ENCODE data around the gene AIFM1.
A peak's percentile ranks its signal among the peaks of the same experiment; 100 is the strongest.

Gene AIFM1

GRCh38 chrX:130110379-130111219 lies 55.0 kb downstream of the AIFM1 start, which contains the start of gene ELF4:
TSS of gene ELF4 (minus strand) at chrX:130110497. CDS start at chrX:130081330, 29,167 bp downstream.
- peak within 1 kb of the TSS; percentile 34; the same call in 1 of the 2 replicates for H3K27ac ChIP-seq
- TF ChIP-seq, protein P1, sequence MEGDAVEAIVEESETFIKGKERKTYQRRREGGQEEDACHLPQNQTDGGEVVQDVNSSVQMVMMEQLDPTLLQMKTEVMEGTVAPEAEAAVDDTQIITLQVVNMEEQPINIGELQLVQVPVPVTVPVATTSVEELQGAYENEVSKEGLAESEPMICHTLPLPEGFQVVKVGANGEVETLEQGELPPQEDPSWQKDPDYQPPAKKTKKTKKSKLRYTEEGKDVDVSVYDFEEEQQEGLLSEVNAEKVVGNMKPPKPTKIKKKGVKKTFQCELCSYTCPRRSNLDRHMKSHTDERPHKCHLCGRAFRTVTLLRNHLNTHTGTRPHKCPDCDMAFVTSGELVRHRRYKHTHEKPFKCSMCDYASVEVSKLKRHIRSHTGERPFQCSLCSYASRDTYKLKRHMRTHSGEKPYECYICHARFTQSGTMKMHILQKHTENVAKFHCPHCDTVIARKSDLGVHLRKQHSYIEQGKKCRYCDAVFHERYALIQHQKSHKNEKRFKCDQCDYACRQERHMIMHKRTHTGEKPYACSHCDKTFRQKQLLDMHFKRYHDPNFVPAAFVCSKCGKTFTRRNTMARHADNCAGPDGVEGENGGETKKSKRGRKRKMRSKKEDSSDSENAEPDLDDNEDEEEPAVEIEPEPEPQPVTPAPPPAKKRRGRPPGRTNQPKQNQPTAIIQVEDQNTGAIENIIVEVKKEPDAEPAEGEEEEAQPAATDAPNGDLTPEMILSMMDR (conservative IDR thresholded peaks at IDR 0.05), result no peak

GRCh38 chrX:130109429-130110378 lies 55.9 kb downstream of the AIFM1 start:
- H3K27ac ChIP-seq, result peak overlapping the region; percentile 34; the same call in 1 of the 2 replicates
- TF ChIP-seq, protein P1 (conservative IDR thresholded peaks at IDR 0.05), result no peak

GRCh38 chrX:130108647-130109428 lies 56.8 kb downstream of the AIFM1 start:
- TF ChIP-seq, protein P1 (conservative IDR thresholded peaks at IDR 0.05), result no peak
- no peak overlapping the region for H3K27ac ChIP-seq

DNA sequence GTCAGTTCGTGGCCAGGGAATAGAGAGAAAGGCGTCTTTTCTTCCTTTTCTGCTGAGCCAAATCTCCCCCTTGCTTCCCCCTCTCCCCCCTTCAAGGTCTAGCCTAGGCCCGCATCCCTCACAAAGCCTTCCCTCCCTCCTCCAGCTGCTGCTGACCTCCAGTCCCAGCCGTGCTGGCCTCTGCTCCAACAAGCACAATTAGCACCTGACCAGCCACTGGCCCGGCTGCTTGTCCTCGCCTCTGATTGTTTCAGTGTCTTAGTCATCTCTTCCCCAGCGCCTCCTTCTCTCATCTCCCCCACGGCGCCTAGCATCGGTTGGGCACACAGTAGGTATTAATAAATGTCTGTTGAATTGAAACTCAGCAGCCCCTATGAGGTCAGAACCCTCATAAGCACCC lies 59.6 kb downstream of the AIFM1 start:
- no peak overlapping the region for H3K27ac ChIP-seq
- TF ChIP-seq, protein P1 (conservative IDR thresholded peaks at IDR 0.05), result no peak

GRCh38 chrX:130105244-130105643 lies 60.4 kb downstream of the AIFM1 start:
- TF ChIP-seq, protein P1 (conservative IDR thresholded peaks at IDR 0.05), result no peak
- H3K27ac ChIP-seq, result no peak overlapping the region

- TF ChIP-seq, protein P1 (conservative IDR thresholded peaks at IDR 0.05), result no peak
- no peak overlapping the region for H3K27ac ChIP-seq
Measured at GRCh38 chrX:130103605-130104004, 62.0 kb downstream of the AIFM1 start.
